ENCODE measurements around the gene VPS37D.

Gene VPS37D

DNA sequence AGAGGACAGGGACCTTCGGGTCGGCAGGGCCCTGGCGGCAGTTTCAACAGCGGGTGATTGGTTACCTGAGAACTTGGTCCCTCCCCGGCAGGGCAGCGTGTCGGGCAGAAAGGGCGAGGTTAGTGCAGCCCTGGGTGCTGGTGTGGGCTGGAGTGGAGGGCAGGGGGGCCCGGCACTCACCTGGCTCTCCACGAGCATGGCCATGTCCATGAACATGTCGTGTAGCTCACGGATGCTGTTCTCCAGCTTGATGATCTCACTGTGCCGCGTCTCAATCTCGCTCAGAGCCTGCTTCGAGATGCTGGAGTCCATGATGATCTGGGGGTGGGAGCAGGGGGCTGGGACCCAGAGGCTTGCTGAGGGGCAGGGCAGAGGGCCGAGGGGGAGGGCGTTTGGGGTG, 35.0 kb downstream of the VPS37D start:
- ChIA-PET CTCF (interaction anchor here (1.5 to 2.4 kb wide), 3 partner anchors 32 to 96 kb away, joined by 4 to 12 read pairs (median 5); no protein-coding TSS in a partner anchor), POLR2A (interaction anchor here (0.7 to 1.0 kb wide), 3 partner anchors 12 to 32 kb away, joined by 3 to 5 read pairs (median 4); no protein-coding TSS in a partner anchor)
- Histone ChIP-seq H3K27ac (ENCODE audit: extremely low read depth, low read depth, low read length) (no peak overlapping the region), H3K36me3 (ENCODE audit: control insufficient read depth in 2 of 2, insufficient read depth in 1 of 2, low read length in 2 of 2) (peaks cover 0 to 54% of the 10 kb centered on the region in 2 experiments; a peak in 2 of 3 replicates), H3K4me1 (ENCODE audit: control insufficient read depth, insufficient read depth, low read length) (no peaks in the 10 kb centered on the region), H3K9me3 (ENCODE audit: control insufficient read depth, insufficient read depth, low read depth, low read length) (no peaks in the 10 kb centered on the region), H3K4me3 (ENCODE audit: low read depth, low read length) (no peak overlapping the region)
- TF ChIP-seq ZNF398 (tag by site-specific recombination; IDR thresholded peaks at IDR 0.05) = no peak
- TF ChIP-seq, protein P1, sequence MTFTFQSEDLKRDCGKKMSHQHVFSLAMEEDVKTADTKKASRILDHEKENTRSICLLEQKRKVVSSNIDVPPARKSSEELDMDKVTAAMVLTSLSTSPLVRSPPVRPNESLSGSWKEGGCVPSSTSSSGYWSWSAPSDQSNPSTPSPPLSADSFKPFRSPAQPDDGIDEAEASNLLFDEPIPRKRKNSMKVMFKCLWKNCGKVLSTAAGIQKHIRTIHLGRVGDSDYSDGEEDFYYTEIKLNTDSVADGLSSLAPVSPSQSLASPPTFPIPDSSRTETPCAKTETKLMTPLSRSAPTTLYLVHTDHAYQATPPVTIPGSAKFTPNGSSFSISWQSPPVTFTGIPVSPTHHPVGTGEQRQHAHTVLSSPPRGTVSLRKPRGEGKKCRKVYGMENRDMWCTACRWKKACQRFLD (tag by site-specific recombination; IDR thresholded peaks at IDR 0.05) = no peak
- no peak for TF ChIP-seq ZNF239 (tag by site-specific recombination; IDR thresholded peaks at IDR 0.05)
- no peak for TF ChIP-seq ZNF843 (tag by site-specific recombination; IDR thresholded peaks at IDR 0.05)
- TF ChIP-seq ZNF221 (tag by site-specific recombination; IDR thresholded peaks at IDR 0.05; ENCODE audit: borderline replicate concordance) = no peak
- no peak for TF ChIP-seq ZNF426 (tag by site-specific recombination; IDR thresholded peaks at IDR 0.05)
- no peak for TF ChIP-seq MEIS1 (CRISPR knock-in tag; IDR thresholded peaks at IDR 0.05; ENCODE audit: borderline replicate concordance)
- no peak for TF ChIP-seq ZNF335 (tag by site-specific recombination; conservative IDR thresholded peaks at IDR 0.05)
- TF ChIP-seq ZNF341 (tag by site-specific recombination; IDR thresholded peaks at IDR 0.05; ENCODE audit: low read depth) = no peak
- no peak for TF ChIP-seq ZNF157 (tag by site-specific recombination; IDR thresholded peaks at IDR 0.05)

DNA sequence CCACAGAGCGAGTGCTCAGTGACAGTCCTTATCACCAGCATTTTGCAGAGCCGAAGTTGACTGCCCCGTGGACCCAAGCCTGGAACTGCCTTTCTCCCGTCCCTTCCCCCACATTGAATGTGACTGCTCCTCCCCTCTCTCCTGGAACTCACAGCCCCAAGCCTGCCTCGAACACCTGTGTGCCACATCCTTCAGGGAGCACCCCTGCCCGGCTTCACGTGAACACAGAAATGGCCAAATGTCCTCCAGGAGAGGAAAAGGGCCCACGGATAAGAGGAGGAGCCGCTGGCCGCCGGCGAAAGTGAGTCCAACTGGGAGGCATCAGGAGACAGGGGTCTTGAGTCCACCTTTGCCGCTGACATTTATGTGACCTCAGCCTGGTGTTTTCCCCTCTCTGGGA, 35.6 kb downstream of the VPS37D start:
- Histone ChIP-seq H3K9me3 (ENCODE audit: control insufficient read depth, insufficient read depth, low read depth, low read length) (no peaks in the 10 kb centered on the region), H3K4me1 (ENCODE audit: control insufficient read depth, insufficient read depth, low read length) (no peaks in the 10 kb centered on the region), H3K36me3 (ENCODE audit: control insufficient read depth in 2 of 2, insufficient read depth in 1 of 2, low read length in 2 of 2) (peaks cover 0 to 53% of the 10 kb centered on the region in 2 experiments; a peak in 2 of 3 replicates), H3K27ac (ENCODE audit: extremely low read depth, low read depth, low read length) (no peak overlapping the region), H3K4me3 (ENCODE audit: low read depth, low read length) (no peak overlapping the region)
- ChIA-PET POLR2A (interaction anchor here (0.6 to 1.0 kb wide), 3 partner anchors 12 to 31 kb away, joined by 4 to 5 read pairs (median 4); no protein-coding TSS in a partner anchor), CTCF (interaction anchor here (0.9 kb wide), 1 partner anchor 96 kb away, joined by 3 read pairs; no protein-coding TSS in a partner anchor)
- no peak for TF ChIP-seq ZFP37 (tag by site-specific recombination; IDR thresholded peaks at IDR 0.05)
- no peak for TF ChIP-seq ZNF510 (tag by site-specific recombination; IDR thresholded peaks at IDR 0.05; ENCODE audit: insufficient replicate concordance)
- no peak for TF ChIP-seq ZNF449 (tag by site-specific recombination; IDR thresholded peaks at IDR 0.05)
- TF ChIP-seq HOXC10 (CRISPR knock-in tag; IDR thresholded peaks at IDR 0.05) = no peak
- TF ChIP-seq ZNF670 (tag by site-specific recombination; IDR thresholded peaks at IDR 0.05; ENCODE audit: low read depth) = no peak
- TF ChIP-seq ZNF112 (tag by site-specific recombination; IDR thresholded peaks at IDR 0.05) = no peak
- TF ChIP-seq, protein P2, sequence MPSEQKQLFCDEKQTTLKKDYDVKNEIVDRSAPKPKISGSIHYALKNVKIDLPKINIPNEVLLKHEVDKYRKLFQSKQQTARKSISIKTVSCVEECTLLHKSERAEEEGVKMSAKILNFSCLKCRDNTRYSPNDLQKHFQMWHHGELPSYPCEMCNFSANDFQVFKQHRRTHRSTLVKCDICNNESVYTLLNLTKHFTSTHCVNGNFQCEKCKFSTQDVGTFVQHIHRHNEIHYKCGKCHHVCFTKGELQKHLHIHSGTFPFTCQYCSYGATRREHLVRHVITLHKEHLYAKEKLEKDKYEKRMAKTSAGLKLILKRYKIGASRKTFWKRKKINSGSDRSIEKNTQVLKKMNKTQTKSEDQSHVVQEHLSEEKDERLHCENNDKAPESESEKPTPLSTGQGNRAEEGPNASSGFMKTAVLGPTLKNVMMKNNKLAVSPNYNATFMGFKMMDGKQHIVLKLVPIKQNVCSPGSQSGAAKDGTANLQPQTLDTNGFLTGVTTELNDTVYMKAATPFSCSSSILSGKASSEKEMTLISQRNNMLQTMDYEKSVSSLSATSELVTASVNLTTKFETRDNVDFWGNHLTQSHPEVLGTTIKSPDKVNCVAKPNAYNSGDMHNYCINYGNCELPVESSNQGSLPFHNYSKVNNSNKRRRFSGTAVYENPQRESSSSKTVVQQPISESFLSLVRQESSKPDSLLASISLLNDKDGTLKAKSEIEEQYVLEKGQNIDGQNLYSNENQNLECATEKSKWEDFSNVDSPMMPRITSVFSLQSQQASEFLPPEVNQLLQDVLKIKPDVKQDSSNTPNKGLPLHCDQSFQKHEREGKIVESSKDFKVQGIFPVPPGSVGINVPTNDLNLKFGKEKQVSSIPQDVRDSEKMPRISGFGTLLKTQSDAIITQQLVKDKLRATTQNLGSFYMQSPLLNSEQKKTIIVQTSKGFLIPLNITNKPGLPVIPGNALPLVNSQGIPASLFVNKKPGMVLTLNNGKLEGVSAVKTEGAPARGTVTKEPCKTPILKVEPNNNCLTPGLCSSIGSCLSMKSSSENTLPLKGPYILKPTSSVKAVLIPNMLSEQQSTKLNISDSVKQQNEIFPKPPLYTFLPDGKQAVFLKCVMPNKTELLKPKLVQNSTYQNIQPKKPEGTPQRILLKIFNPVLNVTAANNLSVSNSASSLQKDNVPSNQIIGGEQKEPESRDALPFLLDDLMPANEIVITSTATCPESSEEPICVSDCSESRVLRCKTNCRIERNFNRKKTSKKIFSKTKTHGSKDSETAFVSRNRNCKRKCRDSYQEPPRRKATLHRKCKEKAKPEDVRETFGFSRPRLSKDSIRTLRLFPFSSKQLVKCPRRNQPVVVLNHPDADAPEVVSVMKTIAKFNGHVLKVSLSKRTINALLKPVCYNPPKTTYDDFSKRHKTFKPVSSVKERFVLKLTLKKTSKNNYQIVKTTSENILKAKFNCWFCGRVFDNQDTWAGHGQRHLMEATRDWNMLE (tag by site-specific recombination; conservative IDR thresholded peaks at IDR 0.05; ENCODE audit: low read depth) = no peak
- no peak for TF ChIP-seq ZNF707 (tag by site-specific recombination; IDR thresholded peaks at IDR 0.05)
- no peak for TF ChIP-seq ZNF747 (tag by site-specific recombination; IDR thresholded peaks at IDR 0.05)
- no peak for TF ChIP-seq ZFP41 (tag by site-specific recombination; IDR thresholded peaks at IDR 0.05; ENCODE audit: borderline replicate concordance)
- TF ChIP-seq, protein P3, sequence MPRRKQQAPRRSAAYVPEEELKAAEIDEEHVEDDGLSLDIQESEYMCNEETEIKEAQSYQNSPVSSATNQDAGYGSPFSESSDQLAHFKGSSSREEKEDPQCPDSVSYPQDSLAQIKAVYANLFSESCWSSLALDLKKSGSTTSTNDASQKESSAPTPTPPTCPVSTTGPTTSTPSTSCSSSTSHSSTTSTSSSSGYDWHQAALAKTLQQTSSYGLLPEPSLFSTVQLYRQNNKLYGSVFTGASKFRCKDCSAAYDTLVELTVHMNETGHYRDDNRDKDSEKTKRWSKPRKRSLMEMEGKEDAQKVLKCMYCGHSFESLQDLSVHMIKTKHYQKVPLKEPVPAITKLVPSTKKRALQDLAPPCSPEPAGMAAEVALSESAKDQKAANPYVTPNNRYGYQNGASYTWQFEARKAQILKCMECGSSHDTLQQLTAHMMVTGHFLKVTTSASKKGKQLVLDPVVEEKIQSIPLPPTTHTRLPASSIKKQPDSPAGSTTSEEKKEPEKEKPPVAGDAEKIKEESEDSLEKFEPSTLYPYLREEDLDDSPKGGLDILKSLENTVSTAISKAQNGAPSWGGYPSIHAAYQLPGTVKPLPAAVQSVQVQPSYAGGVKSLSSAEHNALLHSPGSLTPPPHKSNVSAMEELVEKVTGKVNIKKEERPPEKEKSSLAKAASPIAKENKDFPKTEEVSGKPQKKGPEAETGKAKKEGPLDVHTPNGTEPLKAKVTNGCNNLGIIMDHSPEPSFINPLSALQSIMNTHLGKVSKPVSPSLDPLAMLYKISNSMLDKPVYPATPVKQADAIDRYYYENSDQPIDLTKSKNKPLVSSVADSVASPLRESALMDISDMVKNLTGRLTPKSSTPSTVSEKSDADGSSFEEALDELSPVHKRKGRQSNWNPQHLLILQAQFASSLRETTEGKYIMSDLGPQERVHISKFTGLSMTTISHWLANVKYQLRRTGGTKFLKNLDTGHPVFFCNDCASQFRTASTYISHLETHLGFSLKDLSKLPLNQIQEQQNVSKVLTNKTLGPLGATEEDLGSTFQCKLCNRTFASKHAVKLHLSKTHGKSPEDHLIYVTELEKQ (tag by site-specific recombination; IDR thresholded peaks at IDR 0.05; ENCODE audit: borderline replicate concordance) = no peak
- TF ChIP-seq SCRT1 (tag by site-specific recombination; IDR thresholded peaks at IDR 0.05; ENCODE audit: borderline replicate concordance) = no peak

All from HEK293 (cell line).